AG08395 (cell line): Measurements from ENCODE around the gene UMPS.

Experiments used
- DNase-seq: peaks from one replicate; pipeline ENCODE4 v3.0.0; 2012; ENCODE audit warnings: mixed read lengths, low spot score

Gene UMPS

GRCh38 chr3:124730129-124730940 lies at the start of gene UMPS:
UMPS (plus strand) TSS chr3:124730452; CDS start chr3:124730472, 20 bp downstream.
- DNase-seq = peak; percentile 92

- no peak for DNase-seq
Observed at GRCh38 chr3:124680521-124680920, 49.7 kb upstream of the UMPS start.

GRCh38 chr3:124682263-124682662 lies 48.0 kb upstream of the UMPS start:
- DNase-seq = no peak

GRCh38 chr3:124684459-124684858 lies 45.8 kb upstream of the UMPS start:
- DNase-seq = no peak

GRCh38 chr3:124685067-124685466 lies 45.2 kb upstream of the UMPS start:
- no peak for DNase-seq

GRCh38 chr3:124685481-124685880 lies 44.8 kb upstream of the UMPS start:
- peak; percentile 28 for DNase-seq

GRCh38 chr3:124686028-124686670 lies 44.1 kb upstream of the UMPS start:
- no peak for DNase-seq

GRCh38 chr3:124688581-124689454 lies 41.4 kb upstream of the UMPS start:
- DNase-seq = peak; percentile 93

- DNase-seq = no peak
Observed at GRCh38 chr3:124691599-124691998, 38.7 kb upstream of the UMPS start.

GRCh38 chr3:124694486-124694885 lies 35.8 kb upstream of the UMPS start:
- DNase-seq = no peak

GRCh38 chr3:124695369-124695768 lies 34.9 kb upstream of the UMPS start:
- no peak for DNase-seq

- no peak for DNase-seq
Observed at GRCh38 chr3:124696006-124696405, 34.2 kb upstream of the UMPS start.

GRCh38 chr3:124697302-124697701 lies 33.0 kb upstream of the UMPS start:
- no peak for DNase-seq

GRCh38 chr3:124698030-124698770 lies 32.1 kb upstream of the UMPS start:
- DNase-seq = no peak

GRCh38 chr3:124699051-124699450 lies 31.2 kb upstream of the UMPS start:
- no peak for DNase-seq

GRCh38 chr3:124699686-124700396 lies 30.4 kb upstream of the UMPS start:
- DNase-seq = no peak

- no peak for DNase-seq
Observed at GRCh38 chr3:124700880-124701684, 29.2 kb upstream of the UMPS start.

- DNase-seq = peak; percentile 78
Observed at GRCh38 chr3:124701687-124702086, 28.6 kb upstream of the UMPS start.

- DNase-seq = no peak
Observed at GRCh38 chr3:124702950-124703349, 27.3 kb upstream of the UMPS start.

GRCh38 chr3:124705552-124705951 lies 24.7 kb upstream of the UMPS start:
- DNase-seq = no peak
